ENCODE data around the gene ABCD1.

DNA sequence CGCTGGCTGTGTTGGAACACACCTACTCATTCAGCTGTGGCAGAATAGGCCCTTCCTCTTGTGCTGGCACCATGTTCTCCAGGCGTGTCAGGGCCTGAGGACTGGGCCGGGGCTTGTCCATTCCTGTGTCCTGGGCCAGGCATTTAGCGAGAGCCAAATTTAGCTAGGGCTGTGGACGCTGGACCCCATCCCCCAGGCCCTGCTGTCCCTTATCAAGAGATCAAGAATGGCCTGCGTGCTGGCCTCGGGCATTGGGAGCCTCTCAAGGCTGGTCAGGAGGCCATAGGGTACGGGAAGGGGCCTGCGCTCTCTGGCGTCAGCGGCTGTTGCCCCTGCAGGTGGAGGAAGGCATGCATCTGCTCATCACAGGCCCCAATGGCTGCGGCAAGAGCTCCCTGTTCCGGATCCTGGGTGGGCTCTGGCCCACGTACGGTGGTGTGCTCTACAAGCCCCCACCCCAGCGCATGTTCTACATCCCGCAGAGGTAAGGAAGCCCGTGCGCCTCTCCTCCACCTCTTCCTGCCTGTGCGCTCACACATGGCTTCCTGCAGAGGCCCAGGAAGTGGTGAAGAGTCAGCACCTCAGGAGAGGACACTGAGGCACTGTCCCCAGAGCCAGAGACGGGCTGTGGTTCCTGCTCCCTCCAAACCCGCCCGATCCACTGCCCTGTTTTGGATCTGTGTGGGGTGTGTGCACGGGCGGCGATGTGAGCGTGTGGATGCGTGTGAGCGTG lies 15.3 kb downstream of the ABCD1 start:
- TF ChIP-seq RAD21 (IDR thresholded peaks at IDR 0.05; ENCODE audit: insufficient read depth, low read depth, low read length) (no peak), TARDBP (IDR thresholded peaks at IDR 0.05; ENCODE audit: borderline replicate concordance) (no peak), CREB1 (IDR thresholded peaks at IDR 0.05; ENCODE audit: low read depth) (no peak), TCF12 (IDR thresholded peaks at IDR 0.05; ENCODE audit: low read depth, low read length) (no peak), SIX5 (IDR thresholded peaks at IDR 0.05; ENCODE audit: low read depth, low read length, severe bottlenecking) (no peak)
- TF ChIP-seq, protein P1, sequence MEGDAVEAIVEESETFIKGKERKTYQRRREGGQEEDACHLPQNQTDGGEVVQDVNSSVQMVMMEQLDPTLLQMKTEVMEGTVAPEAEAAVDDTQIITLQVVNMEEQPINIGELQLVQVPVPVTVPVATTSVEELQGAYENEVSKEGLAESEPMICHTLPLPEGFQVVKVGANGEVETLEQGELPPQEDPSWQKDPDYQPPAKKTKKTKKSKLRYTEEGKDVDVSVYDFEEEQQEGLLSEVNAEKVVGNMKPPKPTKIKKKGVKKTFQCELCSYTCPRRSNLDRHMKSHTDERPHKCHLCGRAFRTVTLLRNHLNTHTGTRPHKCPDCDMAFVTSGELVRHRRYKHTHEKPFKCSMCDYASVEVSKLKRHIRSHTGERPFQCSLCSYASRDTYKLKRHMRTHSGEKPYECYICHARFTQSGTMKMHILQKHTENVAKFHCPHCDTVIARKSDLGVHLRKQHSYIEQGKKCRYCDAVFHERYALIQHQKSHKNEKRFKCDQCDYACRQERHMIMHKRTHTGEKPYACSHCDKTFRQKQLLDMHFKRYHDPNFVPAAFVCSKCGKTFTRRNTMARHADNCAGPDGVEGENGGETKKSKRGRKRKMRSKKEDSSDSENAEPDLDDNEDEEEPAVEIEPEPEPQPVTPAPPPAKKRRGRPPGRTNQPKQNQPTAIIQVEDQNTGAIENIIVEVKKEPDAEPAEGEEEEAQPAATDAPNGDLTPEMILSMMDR (IDR thresholded peaks at IDR 0.05 in 2 of 3, conservative IDR thresholded peaks at IDR 0.05 in 1 of 3; ENCODE audit: control insufficient read depth in 2 of 3, extremely low read depth in 1 of 3, insufficient read depth in 1 of 3, low read depth in 3 of 3, low read length in 3 of 3): no peak
- TF ChIP-seq, protein P2, sequence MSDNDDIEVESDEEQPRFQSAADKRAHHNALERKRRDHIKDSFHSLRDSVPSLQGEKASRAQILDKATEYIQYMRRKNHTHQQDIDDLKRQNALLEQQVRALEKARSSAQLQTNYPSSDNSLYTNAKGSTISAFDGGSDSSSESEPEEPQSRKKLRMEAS (IDR thresholded peaks at IDR 0.05; ENCODE audit: low read depth, low read length): no peak
